Measurements from ENCODE around the gene PACSIN2.
"Not testable (repeated sequence)": the region's sequence is repeated elsewhere in the genome, so short reads cannot be mapped to it uniquely, and the experiment has no call there.

Gene PACSIN2

DNA sequence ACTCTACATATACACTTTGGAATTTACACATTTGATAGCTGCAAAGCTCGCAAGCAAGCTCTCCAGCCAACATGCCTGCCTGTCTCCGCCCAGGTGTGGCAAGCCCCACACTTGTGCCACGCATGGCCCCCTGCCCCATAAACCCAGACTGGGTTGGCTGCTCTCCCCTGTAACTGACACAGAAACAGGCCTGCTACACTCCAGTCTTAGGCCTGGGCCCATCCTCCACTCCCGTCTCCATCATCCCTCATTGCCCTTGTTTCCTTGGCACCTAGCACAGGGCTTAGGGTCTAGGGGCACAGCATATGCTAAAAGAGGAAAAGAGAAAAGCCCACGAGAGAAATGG lies 41.4 kb downstream of the PACSIN2 start:
- in situ Hi-C loops (cut with HindIII; ENCODE audit: low pct_ligation_motif_present, low pct_unique_long_range_greater_than_20kb, low sequenced_read_pairs), result no loop called here
- DNase-seq, result no peak

- in situ Hi-C loops (cut with HindIII; ENCODE audit: low pct_ligation_motif_present, low pct_unique_long_range_greater_than_20kb, low sequenced_read_pairs), result no loop called here
- no peak for DNase-seq
These were observed 42.1 kb downstream of the PACSIN2 start for GRCh38 chr22:42972649-42973535.

GRCh38 chr22:42971473-42971860 lies 43.5 kb downstream of the PACSIN2 start:
- in situ Hi-C loops (cut with HindIII; ENCODE audit: low pct_ligation_motif_present, low pct_unique_long_range_greater_than_20kb, low sequenced_read_pairs); DNase-seq: not testable (repeated sequence)

- no peak for DNase-seq
- in situ Hi-C loops (cut with HindIII; ENCODE audit: low pct_ligation_motif_present, low pct_unique_long_range_greater_than_20kb, low sequenced_read_pairs), result no loop called here
These were observed 44.9 kb downstream of the PACSIN2 start for GRCh38 chr22:42970029-42970428.

GRCh38 chr22:42969348-42969975 lies 45.5 kb downstream of the PACSIN2 start:
- in situ Hi-C loops (cut with HindIII; ENCODE audit: low pct_ligation_motif_present, low pct_unique_long_range_greater_than_20kb, low sequenced_read_pairs), result no loop called here
- DNase-seq, result no peak

GRCh38 chr22:42967933-42968332 lies 47.0 kb downstream of the PACSIN2 start:
- no peak for DNase-seq
- in situ Hi-C loops (cut with HindIII; ENCODE audit: low pct_ligation_motif_present, low pct_unique_long_range_greater_than_20kb, low sequenced_read_pairs), result no loop called here

DNA sequence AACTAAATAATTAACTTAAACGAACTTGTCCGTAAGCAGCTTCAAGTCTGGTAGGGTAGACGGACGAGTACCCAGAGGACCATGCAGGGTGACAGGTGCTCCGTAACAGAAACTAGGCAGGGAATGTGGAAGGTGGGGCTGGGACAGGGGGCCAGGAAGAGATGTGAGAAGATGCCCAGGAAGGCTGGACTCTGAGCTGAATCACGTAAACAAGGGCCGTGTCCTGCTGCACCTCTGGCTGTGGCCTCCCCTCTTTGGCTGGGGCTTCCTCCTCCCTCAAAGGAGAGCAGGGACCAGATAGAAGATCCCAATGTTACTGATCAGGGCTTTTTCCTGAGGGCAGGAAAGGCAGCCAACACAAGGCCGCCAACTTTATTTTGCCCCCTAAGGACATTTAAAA lies 47.9 kb downstream of the PACSIN2 start:
- in situ Hi-C loops (cut with HindIII; ENCODE audit: low pct_ligation_motif_present, low pct_unique_long_range_greater_than_20kb, low sequenced_read_pairs), result no loop called here
- no peak for DNase-seq

GRCh38 chr22:42966497-42966896 lies 48.5 kb downstream of the PACSIN2 start:
- in situ Hi-C loops (cut with HindIII; ENCODE audit: low pct_ligation_motif_present, low pct_unique_long_range_greater_than_20kb, low sequenced_read_pairs), result no loop called here
- DNase-seq, result no peak

DNA sequence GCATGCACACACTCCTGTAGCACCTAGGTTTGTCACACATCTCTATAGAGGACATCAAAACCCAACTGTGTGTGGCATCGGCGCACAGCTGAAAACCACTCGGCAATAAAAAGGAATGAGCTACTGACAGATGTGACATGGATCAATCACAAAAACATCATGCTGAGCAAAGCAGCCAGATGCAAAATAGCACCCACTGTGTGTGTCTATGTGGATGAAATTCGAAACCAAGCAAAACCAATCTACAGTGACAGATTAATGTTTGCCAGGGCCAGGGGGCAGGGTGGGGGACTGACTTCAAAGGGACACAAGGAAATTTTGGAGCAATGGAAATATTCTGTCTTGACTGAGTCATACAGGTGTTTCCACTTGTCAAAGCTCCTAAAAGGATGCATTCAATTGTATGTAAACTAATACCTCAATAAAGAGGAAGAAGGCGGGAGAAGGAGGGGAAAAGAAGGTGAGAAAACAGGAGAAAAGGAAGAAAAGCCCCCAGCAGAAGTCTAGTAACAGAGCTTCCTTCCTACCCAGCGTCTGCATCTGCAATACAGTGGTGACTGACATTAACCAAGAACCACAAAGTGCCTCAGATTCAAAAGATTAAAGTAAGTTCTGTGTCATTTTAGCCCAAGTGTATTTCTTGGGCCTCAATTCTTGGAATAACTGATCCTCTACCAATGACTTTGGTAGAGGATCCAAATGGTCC lies 49.8 kb downstream of the PACSIN2 start:
- in situ Hi-C loops (cut with HindIII; ENCODE audit: low pct_ligation_motif_present, low pct_unique_long_range_greater_than_20kb, low sequenced_read_pairs), result no loop called here
- no peak for DNase-seq

DNA sequence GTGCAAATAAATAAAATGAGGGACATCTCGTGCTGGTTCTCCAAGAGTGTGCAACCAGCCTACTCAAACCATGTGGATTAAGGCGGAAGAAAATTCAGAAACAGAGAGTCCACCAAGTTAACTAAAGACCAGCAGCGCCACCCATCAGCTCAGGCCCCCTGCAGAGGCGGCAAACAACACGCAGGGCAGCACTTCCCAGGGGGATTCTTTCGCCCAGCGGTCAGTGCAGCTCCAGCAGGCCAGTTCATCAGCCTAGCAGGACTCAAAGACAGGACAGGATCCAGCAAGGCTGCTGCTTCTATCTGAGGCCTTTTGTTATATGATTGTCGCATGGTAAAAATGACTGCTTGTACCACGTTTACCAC lies 51.7 kb downstream of the PACSIN2 start:
- in situ Hi-C loops (cut with HindIII; ENCODE audit: low pct_ligation_motif_present, low pct_unique_long_range_greater_than_20kb, low sequenced_read_pairs), result no loop called here
- DNase-seq, result no peak

DNA sequence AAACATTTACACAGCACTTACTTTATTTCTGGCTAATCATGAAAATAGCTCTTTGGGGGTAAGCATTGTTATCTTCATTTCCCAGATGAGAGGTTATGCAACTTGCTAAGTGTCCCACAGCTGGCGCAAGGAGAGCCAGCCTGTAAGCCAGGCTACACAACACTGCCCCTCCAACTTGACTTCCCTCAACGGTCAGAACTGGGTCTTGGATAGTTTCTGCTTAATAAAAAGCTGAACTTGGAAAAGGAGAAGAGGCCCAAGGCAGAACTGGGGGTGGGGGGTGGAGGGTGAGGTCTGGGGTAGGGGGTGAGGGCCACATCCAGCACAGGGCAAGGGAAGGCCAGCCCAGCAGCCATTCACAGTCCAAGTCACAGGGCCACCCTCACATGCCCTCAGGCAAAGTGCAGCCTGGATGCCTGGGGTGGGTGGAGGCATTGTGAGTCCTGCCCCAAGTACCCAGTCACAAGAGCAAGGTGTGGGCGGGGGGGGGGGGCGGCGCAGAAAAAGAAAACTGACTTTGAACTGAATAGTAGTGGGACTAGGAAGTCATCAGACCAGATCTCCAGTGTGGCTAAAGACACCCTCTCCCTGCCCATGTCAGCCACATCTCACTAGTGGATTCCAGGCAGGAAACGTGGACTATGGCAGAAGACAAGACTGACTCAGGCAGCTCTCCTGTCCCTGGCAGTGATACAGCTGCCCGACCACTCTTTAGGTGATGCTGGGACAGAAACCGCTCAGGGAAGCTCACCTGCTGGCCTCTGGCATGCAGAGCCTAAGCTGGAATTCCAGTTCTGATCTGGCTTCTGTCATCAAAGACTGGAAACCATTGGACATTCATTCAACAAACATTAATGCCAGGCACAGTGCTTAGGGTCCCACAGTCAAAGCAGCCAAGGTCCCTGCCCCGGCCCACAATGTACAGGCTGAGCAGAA lies 52.4 kb downstream of the PACSIN2 start:
- in situ Hi-C loops (cut with HindIII; ENCODE audit: low pct_ligation_motif_present, low pct_unique_long_range_greater_than_20kb, low sequenced_read_pairs), result no loop called here
- no peak for DNase-seq

GRCh38 chr22:42961810-42962209 lies 53.1 kb downstream of the PACSIN2 start:
- no peak for DNase-seq
- in situ Hi-C loops (cut with HindIII; ENCODE audit: low pct_ligation_motif_present, low pct_unique_long_range_greater_than_20kb, low sequenced_read_pairs), result no loop called here

GRCh38 chr22:42961400-42961690 lies 53.6 kb downstream of the PACSIN2 start:
- in situ Hi-C loops (cut with HindIII; ENCODE audit: low pct_ligation_motif_present, low pct_unique_long_range_greater_than_20kb, low sequenced_read_pairs); DNase-seq: not testable (repeated sequence)

- in situ Hi-C loops (cut with HindIII; ENCODE audit: low pct_ligation_motif_present, low pct_unique_long_range_greater_than_20kb, low sequenced_read_pairs), result no loop called here
- no peak for DNase-seq
These were observed 54.2 kb downstream of the PACSIN2 start for GRCh38 chr22:42960531-42961399.

DNA sequence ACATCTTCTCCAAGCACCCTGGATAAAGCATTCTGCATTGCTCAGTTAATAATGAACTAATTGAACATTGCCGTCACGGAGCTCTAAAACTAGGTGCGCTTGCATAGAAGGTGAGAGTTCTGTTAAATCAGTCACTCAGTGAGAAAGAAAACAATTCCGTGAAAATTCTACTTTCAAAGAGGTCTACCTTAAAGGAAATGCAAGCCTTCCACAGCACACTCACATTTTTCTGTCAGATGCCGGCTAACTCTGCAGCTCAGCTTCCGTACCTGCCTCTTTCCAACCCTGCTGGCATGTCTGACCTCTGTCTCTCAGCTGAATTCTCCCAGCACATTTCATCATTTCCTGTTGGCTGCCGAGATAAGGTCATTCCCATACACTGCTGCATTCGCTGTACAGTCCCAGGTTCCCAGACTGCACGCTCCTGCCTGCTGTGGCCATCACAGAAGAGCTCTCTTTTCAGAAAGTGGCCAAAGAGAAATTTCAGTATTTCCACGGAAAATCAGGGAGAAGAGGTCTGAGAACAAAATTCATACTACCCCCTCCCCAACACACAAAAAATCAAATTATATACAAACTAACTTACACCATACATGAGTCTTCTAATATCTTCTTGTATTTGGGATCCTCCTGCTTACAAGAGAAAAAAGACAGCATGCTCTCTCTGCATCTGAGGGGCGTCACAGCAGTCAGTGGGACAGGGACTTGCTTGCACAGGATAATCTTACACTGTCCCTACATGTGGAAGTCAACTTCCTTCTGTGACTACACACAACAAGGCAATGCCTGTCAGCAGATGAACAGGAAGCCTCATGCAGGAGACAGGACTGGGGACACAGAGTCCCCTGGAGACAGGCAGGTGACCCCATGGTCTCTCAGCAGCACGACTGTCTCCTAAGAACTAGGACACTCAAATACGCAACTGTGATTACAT lies 55.1 kb downstream of the PACSIN2 start:
- in situ Hi-C loops (cut with HindIII; ENCODE audit: low pct_ligation_motif_present, low pct_unique_long_range_greater_than_20kb, low sequenced_read_pairs), result no loop called here
- DNase-seq, result peak; percentile 87

DNA sequence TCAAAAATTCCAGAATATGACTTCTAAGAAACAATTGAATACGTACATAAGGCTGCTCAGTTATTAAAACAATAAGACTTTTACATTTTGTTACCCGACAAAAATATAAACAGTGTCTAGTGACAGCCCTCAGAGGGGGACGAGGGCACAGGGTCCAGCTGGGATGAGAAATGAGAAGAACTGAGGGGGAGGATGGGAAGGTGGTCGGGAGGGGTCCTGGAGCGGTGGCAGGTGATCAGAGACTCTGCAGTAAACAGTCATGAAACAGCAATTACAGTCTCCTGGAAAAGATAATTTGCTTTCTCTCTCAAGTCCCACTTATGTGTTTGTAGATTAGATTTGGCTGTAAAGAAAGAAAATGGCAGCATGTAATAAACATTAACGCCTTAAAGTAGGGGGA lies 56.0 kb downstream of the PACSIN2 start:
- in situ Hi-C loops (cut with HindIII; ENCODE audit: low pct_ligation_motif_present, low pct_unique_long_range_greater_than_20kb, low sequenced_read_pairs), result no loop called here
- DNase-seq, result no peak

DNA sequence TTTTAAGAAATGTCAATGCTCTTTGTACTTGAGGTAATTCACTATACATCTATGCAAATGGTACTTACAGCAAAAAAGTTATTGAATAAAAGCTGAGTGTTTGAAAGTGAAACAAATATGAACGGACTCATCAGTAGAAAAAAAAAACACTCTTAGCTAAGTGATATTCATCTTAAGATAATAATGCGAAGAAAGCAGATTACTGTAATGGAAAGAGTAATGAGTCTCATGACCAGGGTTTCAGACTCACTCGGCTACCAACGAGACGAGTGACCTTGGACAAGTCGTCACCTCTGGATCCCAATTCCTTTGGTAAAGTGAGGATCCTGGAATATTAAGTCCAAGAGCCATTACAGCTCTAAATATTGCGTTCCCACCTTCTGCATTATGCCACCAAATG lies 57.0 kb downstream of the PACSIN2 start:
- DNase-seq, result no peak
- in situ Hi-C loops (cut with HindIII; ENCODE audit: low pct_ligation_motif_present, low pct_unique_long_range_greater_than_20kb, low sequenced_read_pairs), result no loop called here
